Heart right ventricle (tissue), 16 donors: ENCODE results near the gene STAT4. TPM values are rescaled to one million over a fixed set of nuclear protein-coding genes. Genes with fewer than 3 reads are reported as not detected.

Source experiments
- ATAC-seq, 8 donors: fragments of 200-7000 bp; cut with Tn5 transposase; one replicate each; pipeline ENCODE4 v1.9.1; 2020; ENCODE audit warnings: mild to moderate bottlenecking in 8 of 8, moderate library complexity in 8 of 8, moderate number of reproducible peaks in 1 of 8
- DNase-seq, 2 donors: peaks; one replicate each; pipeline ENCODE4 v3.0.0-alpha.2; 2020
- H3K27ac ChIP-seq, 10 donors: fragments of 200-600 bp; sonication (generic) in 2 of 10; one replicate each; pipeline versions ENCODE4 v1.5.0 to v1.8.0; 2020 to 2022; ENCODE audit warnings: mild to moderate bottlenecking in 3 of 10
- H3K27me3 ChIP-seq, 7 donors: fragments of 200-600 bp; one replicate each; pipeline ENCODE4 v1.8.0; 2021 to 2022; ENCODE audit warnings: mild to moderate bottlenecking in 2 of 7
- H3K36me3 ChIP-seq, 9 donors: fragments of 200-600 bp; sonication (generic) in 1 of 9; one replicate each; pipeline versions ENCODE4 v1.5.0 to v1.8.0; 2020 to 2022; ENCODE audit warnings: mild to moderate bottlenecking in 2 of 9
- H3K4me1 ChIP-seq, 9 donors: fragments of 200-600 bp; sonication (generic) in 1 of 9; one replicate each; pipeline versions ENCODE4 v1.5.0 to v1.8.0; 2020 to 2022; ENCODE audit warnings: mild to moderate bottlenecking in 4 of 9
- H3K4me3 ChIP-seq, 10 donors: fragments of 200-600 bp; sonication (generic) in 2 of 10; one replicate each; pipeline versions ENCODE4 v1.5.0 to v1.8.0; 2020 to 2022; ENCODE audit warnings: mild to moderate bottlenecking in 7 of 10, moderate library complexity in 2 of 10
- H3K9me3 ChIP-seq, 11 donors: fragments of 200-600 bp in 10 of 11; sonication (generic) in 2 of 11; one replicate each; pipeline versions ENCODE4 v1.5.0 to v1.8.0; 2013 to 2022; ENCODE audit warnings: mild to moderate bottlenecking in 2 of 11, control low read depth in 1 of 11, moderate library complexity in 1 of 11
- CTCF ChIP-seq, 9 donors: fragments of 200-600 bp; sonication (generic) in 2 of 9; IDR thresholded peaks; one replicate each; pipeline versions ENCODE4 v1.5.0 to v1.8.0; 2021 to 2022; ENCODE audit warnings: antibody characterized with exemption in 9 of 9, mild to moderate bottlenecking in 5 of 9, moderate library complexity in 1 of 9
- WGBS, 2 donors: extraction: QIAGEN DNeasy Blood & Tissue Kit; methylation state at CpG; one replicate each; pipeline ENCODE4 v1.1.7; 2013; ENCODE audit warnings: inconsistent platforms in 1 of 2; 5-methylcytosine and 5-hydroxymethylcytosine counted together
- intact Hi-C, 10 donors: fragments of 100-400 bp; cut with DNase I; formaldehyde crosslinking; loops; one replicate each; pipeline versions ENCODE4 v1.11.1 to v1.14.2; 2022
- polyA plus RNA-seq, 2 donors: library from polyadenylated mRNA; stranded (reverse); fragments of 200-250 nt; gene quantifications; one replicate each; pipeline ENCODE4 v1.2.3, GENCODE V29; 2013
- total RNA-seq, 10 donors: library from RNA; stranded (reverse); fragmentation: NEBNext Ultra II Directional in 3 of 10; extraction: Animal tissue kit (Norgen Biotek cat#: 25700) in 3 of 10; gene quantifications; one replicate each; pipeline versions ENCODE4 v1.2.1 to v1.2.4, GENCODE V29; 2021 to 2023
- donor health status: Arrhythmogenic right ventricular cardiomyopathy.
- donor health status: ischemic (EF 13 %, LVEDD 7.1; RV severe dilation, severe dysfunction).
- donor health status: healthy with polysubstance abuse.
- donor health status: DM: no; HTN: yes; CAD: no.
- donor health status: DM: no; HTN: no; CAD: no.
- donor health status: ischemic (EF 25% LVEDD 6.9; RV normal size, moderate dysfunction).
- donor health status: ischemic (EF 25% LVEDD 5.7; RV mildly dilated, moderate dysfunction).
- donor health status: healthy.
- donor health status: DM: yes; HTN: yes; CAD: no.
- donor health status: Ischemic cardiomyopathy.
- donor health status: ischemic (EF 35%, LVEDD 5.7; RV mildly dilated, moderate dysfunction).
- donor health status: nonischemic (EF 11% LVEDD 7.7; RV severe dilation, severe dysfunction).
- donor health status: DM: yes; HTN: yes; CAD: no.
- donor health status: PGD.
- donor health status: ischemic (EF 29% LVEDD 5.4; RV normal size, mild dysfunction).
- donor health status: nonischemic (EF 23%, LVEDD 6.1; RV moderate dilation, normal function).

STAT4 gene
- total and polyA plus RNA-seq, 12 donors: 0.52 to 9.4 (median 2.2) TPM

DNA sequence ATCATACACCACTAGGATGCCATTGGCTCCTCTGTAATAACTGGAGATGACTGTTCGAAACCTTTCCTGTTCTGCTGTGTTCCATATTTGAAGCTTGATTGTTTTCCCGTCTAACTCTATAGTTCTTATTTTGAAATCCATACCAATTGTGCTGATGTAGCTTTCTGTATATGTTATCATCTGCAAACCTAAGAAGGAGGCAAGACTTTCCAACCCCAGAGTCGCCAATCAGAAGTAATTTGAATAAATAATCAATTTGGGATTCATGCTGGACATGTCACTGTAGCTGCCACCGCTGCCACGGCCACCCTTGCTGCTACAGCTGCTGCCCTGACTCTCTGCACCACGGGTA lies 157.5 kb downstream of the STAT4 start:
- Histone ChIP-seq H3K27ac (no peak overlapping the region), H3K27me3 (no peaks in the 10 kb centered on the region), H3K9me3 (no peaks in the 10 kb centered on the region), H3K4me1 (peaks cover 0 to 7% (median 0%) of the 10 kb centered on the region in 9 donors), H3K4me3 (no peak overlapping the region), H3K36me3 (peaks cover 0 to 100% (median 86%) of the 10 kb centered on the region in 9 donors)
- 94% methylated on average over 6 of the region's 6 CpGs for whole genome bisulfite sequencing, 2 donors
- no peak for ATAC-seq
- intact Hi-C loops: loop anchor here in 2 of 10 donors (10.0 kb wide), 2 partner anchors 138 to 208 kb away; no protein-coding TSS in a partner anchor
- no peak for DNase-seq
- no peak for TF ChIP-seq CTCF (IDR thresholded peaks at IDR 0.05)

DNA sequence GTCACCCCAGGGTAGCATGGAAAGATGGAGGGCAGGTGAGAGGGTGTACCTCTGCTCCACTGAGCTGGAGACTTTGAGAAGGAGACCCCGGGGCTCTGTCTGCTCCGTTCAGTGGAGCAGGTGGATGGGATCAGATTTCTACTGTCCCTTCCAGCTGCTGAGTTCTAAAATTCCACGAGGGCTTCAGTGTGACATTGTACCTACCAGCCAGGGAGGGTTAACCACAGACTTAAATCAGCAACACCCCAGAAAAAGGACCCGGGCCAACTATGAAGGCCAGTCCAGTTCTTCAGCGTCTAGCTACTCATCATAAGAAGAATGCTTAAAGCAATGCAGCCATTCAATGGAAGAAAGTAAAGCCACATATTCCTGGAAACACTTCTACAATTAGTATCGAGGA lies 160.7 kb downstream of the STAT4 start:
- Histone ChIP-seq H3K27me3 (no peaks in the 10 kb centered on the region), H3K27ac (no peak overlapping the region), H3K9me3 (no peaks in the 10 kb centered on the region), H3K4me1 (peaks cover 0 to 13% (median 0%) of the 10 kb centered on the region in 9 donors), H3K4me3 (no peak overlapping the region), H3K36me3 (peaks cover 0 to 100% (median 77%) of the 10 kb centered on the region in 9 donors)
- no peak for ATAC-seq
- 90 to 91% methylated on average over 6 of the region's 6 CpGs for WGBS, 2 donors
- DNase-seq: no peak
- no peak for TF ChIP-seq CTCF (IDR thresholded peaks at IDR 0.05)
- intact Hi-C loops: loop anchor here in 2 of 10 donors (10.0 kb wide), 2 partner anchors 135 to 205 kb away; no protein-coding TSS in a partner anchor

GRCh38 chr2:190988910-190989309 lies 161.9 kb downstream of the STAT4 start:
- no peaks in the 10 kb centered on the region for H3K27me3 ChIP-seq

DNA sequence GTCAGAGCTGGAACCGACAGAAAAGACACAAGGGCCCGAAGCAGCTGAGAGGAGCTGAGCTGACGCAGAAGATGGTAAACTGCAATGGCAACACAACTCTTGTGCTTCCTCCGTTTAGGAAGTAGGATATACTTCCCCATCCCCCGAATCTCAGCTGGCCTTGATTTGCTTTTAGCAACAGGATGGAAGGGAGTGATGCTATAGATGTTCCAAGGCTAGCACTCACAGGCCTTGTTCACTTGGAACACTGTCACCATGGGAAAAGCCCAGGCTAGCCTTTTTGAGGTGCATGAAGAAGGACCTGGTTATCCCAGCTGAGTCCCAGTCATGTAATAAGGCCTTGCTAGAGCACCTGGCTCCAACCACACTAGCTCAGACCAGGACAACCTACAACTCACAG lies 162.9 kb downstream of the STAT4 start:
- 95 to 97% methylated on average over 5 of the region's 5 CpGs for WGBS, 2 donors
- Histone ChIP-seq H3K4me1 (peaks cover 0 to 13% (median 0%) of the 10 kb centered on the region in 9 donors), H3K27me3 (no peaks in the 10 kb centered on the region), H3K4me3 (no peak overlapping the region), H3K9me3 (no peaks in the 10 kb centered on the region), H3K36me3 (peaks cover 0 to 100% (median 80%) of the 10 kb centered on the region in 9 donors), H3K27ac (no peak overlapping the region)
- no peak for TF ChIP-seq CTCF (IDR thresholded peaks at IDR 0.05)
- ATAC-seq: no peak
- no peak for DNase-seq
- intact Hi-C loops: no loop called here

More at GRCh38 chr2:190988910-190989309, 161.9 kb downstream of the STAT4 start:
- ATAC-seq (no peak), DNase-seq (no peak)
- peaks cover 0 to 100% (median 77%) of the 10 kb centered on the region in 9 donors for H3K36me3 ChIP-seq
- no peaks in the 10 kb centered on the region for H3K9me3 ChIP-seq
- WGBS, 2 donors: 94 to 95% methylated on average over 3 of the region's 3 CpGs
- H3K27ac ChIP-seq: no peak overlapping the region
- no peak for TF ChIP-seq CTCF (IDR thresholded peaks at IDR 0.05)
- H3K4me3 ChIP-seq: no peak overlapping the region
- intact Hi-C loops: no loop called here
- peaks cover 0 to 13% (median 0%) of the 10 kb centered on the region in 9 donors for H3K4me1 ChIP-seq
